GM12891 (cell line): ENCODE results near the gene TNS1.
"Not testable (repeated sequence)": the region's sequence is repeated elsewhere in the genome, so short reads cannot be mapped to it uniquely, and the experiment has no call there.

Source experiments
- DNase-seq: peaks from one replicate; pipeline ENCODE4 v3.0.0; 2011; ENCODE audit warnings: low spot score; ENCODE audit not compliant: insufficient read length
- FAIRE-seq: peaks from 2 replicates; lab custom pipeline; 2011; peaks lifted over from hg19 to GRCh38; lab: Jason Lieb, UNC
- PAX5 ChIP-seq: IDR thresholded peaks from 2 replicates; pipeline ENCODE4 v1.6.1; 2011; ENCODE audit warnings: low read length, moderate library complexity, mild to moderate bottlenecking; ENCODE audit not compliant: insufficient read depth, severe bottlenecking
- POLR2A ChIP-seq: IDR thresholded peaks from 2 replicates; pipeline ENCODE4 v1.6.1; 2011; ENCODE audit warnings: low read depth, low read length, control low read depth
- POLR2AphosphoS5 ChIP-seq: IDR thresholded peaks from 2 replicates; pipeline ENCODE4 v1.6.1; 2011; ENCODE audit warnings: low read depth, low read length, control low read depth
- POU2F2 ChIP-seq: IDR thresholded peaks from 2 replicates; pipeline ENCODE4 v1.6.1; 2011; ENCODE audit warnings: low read depth, mild to moderate bottlenecking, control low read depth, low read length, moderate library complexity
- SPI1 ChIP-seq: IDR thresholded peaks from 2 replicates; pipeline ENCODE4 v1.6.1; 2011; ENCODE audit warnings: low read depth, low read length, control low read depth
- TAF1 ChIP-seq: IDR thresholded peaks from 2 replicates; pipeline ENCODE4 v1.6.1; 2011; ENCODE audit warnings: low read depth, low read length, control low read depth

TNS1 gene

DNA sequence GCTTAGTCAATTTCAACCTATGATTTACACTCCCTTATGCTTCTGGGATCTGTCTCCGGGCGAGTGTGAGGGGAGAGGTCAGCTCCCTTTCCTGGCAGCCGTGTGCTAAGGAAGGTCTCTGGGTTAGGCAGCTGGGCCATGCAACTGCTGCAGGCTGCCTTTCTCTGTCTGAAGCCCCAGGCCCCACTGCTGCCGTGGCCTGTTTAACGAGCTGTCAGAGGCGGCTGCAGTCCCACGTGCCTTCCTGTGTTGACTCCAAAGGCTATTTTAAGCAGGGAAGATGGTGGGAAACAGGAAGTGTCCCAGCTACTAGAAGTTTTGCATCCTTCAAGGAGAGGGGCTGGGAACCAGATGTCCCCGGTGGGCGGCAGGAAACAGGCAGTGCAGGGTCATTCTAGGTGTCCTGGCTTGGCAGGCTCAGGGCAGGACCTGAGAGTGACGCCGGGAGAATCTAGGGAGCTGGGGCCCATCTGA, 186.4 kb downstream of the TNS1 start:
- DNase-seq: no peak
- no peak for FAIRE-seq
- TF ChIP-seq POLR2AphosphoS5 (no peak), POU2F2 (no peak), TAF1 (no peak), SPI1 (no peak), POLR2A (no peak), PAX5 (no peak)

GRCh38 chr2:217813828-217814227, 189.0 kb downstream of the TNS1 start:
- FAIRE-seq (no peak), DNase-seq (no peak)
- TF ChIP-seq POLR2AphosphoS5 (no peak), POLR2A (no peak), POU2F2 (no peak), PAX5 (no peak), SPI1 (no peak), TAF1 (no peak)

DNA sequence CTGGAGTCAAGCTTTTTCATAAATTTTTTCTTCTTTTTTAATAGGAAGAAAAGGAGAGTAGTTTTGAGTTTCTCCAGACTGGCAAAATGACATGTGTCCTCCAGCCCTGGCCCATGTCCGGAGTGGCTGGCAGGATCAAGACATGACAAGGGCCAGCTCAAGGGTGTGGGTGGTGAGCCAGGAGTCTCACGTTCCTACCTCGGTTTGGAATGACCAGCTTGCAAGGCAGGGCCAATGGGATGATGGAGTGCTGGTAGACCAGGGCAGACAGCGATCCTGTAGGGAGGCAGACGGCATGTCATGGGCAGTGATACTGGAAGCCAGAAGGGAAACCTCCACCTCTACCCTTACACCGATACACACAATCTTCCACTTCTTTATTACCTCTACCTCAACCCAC, 190.6 kb downstream of the TNS1 start:
- TF ChIP-seq TAF1: no peak
- TF ChIP-seq POLR2AphosphoS5: no peak
- TF ChIP-seq POLR2A: no peak
- TF ChIP-seq PAX5: no peak
- no peak for TF ChIP-seq SPI1
- TF ChIP-seq POU2F2: no peak
- FAIRE-seq (no peak), DNase-seq (no peak)

GRCh38 chr2:217810260-217810659, 192.5 kb downstream of the TNS1 start:
- TF ChIP-seq POU2F2 (no peak), PAX5 (no peak), SPI1 (no peak), TAF1 (no peak), POLR2AphosphoS5 (no peak), POLR2A (no peak)

GRCh38 chr2:217809736-217810135, 193.1 kb downstream of the TNS1 start:
- TF ChIP-seq SPI1 (no peak), TAF1 (no peak), PAX5 (no peak), POLR2AphosphoS5 (no peak), POLR2A (no peak)
- no peak for FAIRE-seq
- DNase-seq: no peak

More at GRCh38 chr2:217810260-217810659, 192.5 kb downstream of the TNS1 start:
- FAIRE-seq (no peak), DNase-seq (no peak)

GRCh38 chr2:217808967-217809366, 193.8 kb downstream of the TNS1 start:
- FAIRE-seq, DNase-seq: not testable (repeated sequence)

- TF ChIP-seq POLR2AphosphoS5 (no peak), POLR2A (no peak), PAX5 (no peak), POU2F2 (no peak), SPI1 (no peak), TAF1 (no peak)
- FAIRE-seq: no peak
- no peak for DNase-seq
These were observed 194.5 kb downstream of the TNS1 start for GRCh38 chr2:217808326-217808725.

GRCh38 chr2:217807753-217808152, 195.0 kb downstream of the TNS1 start:
- TF ChIP-seq PAX5: no peak
- no peak for TF ChIP-seq SPI1
- TF ChIP-seq POLR2AphosphoS5: no peak
- TF ChIP-seq POLR2A: no peak
- TF ChIP-seq TAF1: no peak
- TF ChIP-seq POU2F2: no peak
- DNase-seq: no peak
- FAIRE-seq: no peak

- FAIRE-seq: no peak
- no peak for DNase-seq
These were observed 195.8 kb downstream of the TNS1 start for GRCh38 chr2:217807025-217807424.

DNA sequence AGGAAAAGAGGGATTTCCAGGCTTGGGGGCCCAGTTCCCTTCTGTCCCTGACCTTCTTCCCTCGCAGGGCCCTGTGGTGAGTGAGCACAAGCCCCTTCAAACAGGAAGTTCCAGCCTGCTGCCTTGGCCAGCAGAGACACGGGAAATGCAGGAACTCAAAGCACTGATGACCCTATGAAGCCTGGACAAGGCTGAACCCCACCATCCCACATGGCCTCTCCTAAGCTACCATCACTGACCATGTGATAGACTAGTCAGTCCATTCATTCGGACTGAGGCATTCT, 196.4 kb downstream of the TNS1 start:
- no peak for FAIRE-seq
- no peak for DNase-seq
- no peak for TF ChIP-seq POLR2AphosphoS5
- no peak for TF ChIP-seq TAF1
- TF ChIP-seq SPI1: no peak
- no peak for TF ChIP-seq POLR2A
- TF ChIP-seq POU2F2: no peak

More at GRCh38 chr2:217807025-217807424, 195.8 kb downstream of the TNS1 start:
- TF ChIP-seq POLR2A (no peak), POU2F2 (no peak), PAX5 (no peak), SPI1 (no peak), TAF1 (no peak), POLR2AphosphoS5 (no peak)
